WERI-Rb-1 (cell line): ENCODE measurements around the gene PCED1A.

ENCODE experiments used
- DNase-seq: peaks from one replicate; pipeline ENCODE4 v3.0.0-alpha.2; 2020
- H3K27ac ChIP-seq: fragments of 250-450 bp; sonication (Bioruptor Pico); 2 replicates; pipeline ENCODE4 v1.5.1; 2020; ENCODE audit warnings: mild to moderate bottlenecking, moderate library complexity
- H3K27me3 ChIP-seq: fragments of 250-450 bp; sonication (Bioruptor Pico); 2 replicates; pipeline ENCODE4 v1.5.1; 2021; ENCODE audit warnings: mild to moderate bottlenecking, low read depth, moderate library complexity; ENCODE audit not compliant: insufficient read depth, severe bottlenecking
- H3K36me3 ChIP-seq: fragments of 250-450 bp; sonication (Bioruptor Pico); 2 replicates; pipeline ENCODE4 v1.5.1; 2020; ENCODE audit warnings: mild to moderate bottlenecking, moderate library complexity
- H3K4me3 ChIP-seq: 2 replicates; pipeline ENCODE4 v1.5.1; 2011; ENCODE audit warnings: low read depth, mild to moderate bottlenecking, control low read depth, low read length
- H3K9me3 ChIP-seq: fragments of 250-450 bp; sonication (Bioruptor Pico); 2 replicates; pipeline ENCODE4 v1.5.1; 2021; ENCODE audit warnings: mild to moderate bottlenecking, moderate library complexity; ENCODE audit not compliant: severe bottlenecking
- CTCF ChIP-seq: IDR thresholded peaks from 2 replicates; pipeline ENCODE4 v1.5.1; 2011; ENCODE audit warnings: low read depth, mild to moderate bottlenecking, control low read depth, inconsistent platforms, low read length

PCED1A gene

GRCh38 chr20:2794866-2795447 lies 45.5 kb downstream of the PCED1A start:
- Histone ChIP-seq H3K36me3 (peaks cover 39% of the 10 kb centered on the region), H3K27me3 (no peaks in the 10 kb centered on the region)

GRCh38 chr20:2794202-2794748 lies 46.2 kb downstream of the PCED1A start:
- Histone ChIP-seq H3K27me3 (no peaks in the 10 kb centered on the region), H3K36me3 (peaks cover 39% of the 10 kb centered on the region), H3K9me3 (no peaks in the 10 kb centered on the region), H3K27ac (no peak overlapping the region), H3K4me3 (no peak overlapping the region)
- DNase-seq = no peak
- no peak for TF ChIP-seq CTCF

More at GRCh38 chr20:2794866-2795447, 45.5 kb downstream of the PCED1A start:
- DNase-seq = no peak
- Histone ChIP-seq H3K27ac (no peak overlapping the region), H3K9me3 (no peaks in the 10 kb centered on the region), H3K4me3 (no peak overlapping the region)
- no peak for TF ChIP-seq CTCF

- Histone ChIP-seq H3K27me3 (no peaks in the 10 kb centered on the region), H3K36me3 (peaks cover 34% of the 10 kb centered on the region), H3K4me3 (no peak overlapping the region), H3K9me3 (no peaks in the 10 kb centered on the region), H3K27ac (no peak overlapping the region)
- no peak for DNase-seq
- TF ChIP-seq CTCF = no peak
These were observed 47.0 kb downstream of the PCED1A start for GRCh38 chr20:2793471-2793870.
